H9 (cell line): Measurements from ENCODE around the gene TEX26. TPM values are rescaled to one million over a fixed set of nuclear protein-coding genes. Genes with fewer than 3 reads are reported as not detected.

Experiments
- DNase-seq: peaks from one replicate; pipeline ENCODE4 v3.0.0-alpha.2; 2017
- H2AFZ ChIP-seq: one replicate; pipeline ENCODE4 v1.6.1; 2013; ENCODE audit warnings: mild to moderate bottlenecking, low read length, control low read depth, moderate library complexity
- H2AK5ac ChIP-seq: 2 replicates; pipeline ENCODE4 v1.6.1; 2013; ENCODE audit warnings: low read length, control low read depth, mixed read lengths; ENCODE audit not compliant: insufficient read length
- H2BK120ac ChIP-seq: one replicate; pipeline ENCODE4 v1.6.1; 2013; ENCODE audit warnings: low read depth, mild to moderate bottlenecking, low read length, control low read depth, inconsistent platforms; ENCODE audit not compliant: poor library complexity, severe bottlenecking
- H2BK12ac ChIP-seq: 2 replicates; pipeline ENCODE4 v1.6.1; 2013; ENCODE audit warnings: low read length, control low read depth, mixed read lengths, low read depth; ENCODE audit not compliant: insufficient read length
- H2BK15ac ChIP-seq: 2 replicates; pipeline ENCODE4 v1.6.1; 2013; ENCODE audit warnings: low read depth, low read length, control low read depth
- H2BK20ac ChIP-seq: one replicate; pipeline ENCODE4 v1.6.1; 2013; ENCODE audit warnings: low read depth, mild to moderate bottlenecking, low read length, control low read depth, inconsistent platforms; ENCODE audit not compliant: poor library complexity, severe bottlenecking
- H2BK5ac ChIP-seq: 2 replicates; pipeline ENCODE4 v1.6.1; 2013; ENCODE audit warnings: low read length, control low read depth, mixed read lengths; ENCODE audit not compliant: insufficient read length
- H3K14ac ChIP-seq: 2 replicates; pipeline ENCODE4 v1.6.1; 2013; ENCODE audit warnings: low read length, control low read depth; ENCODE audit not compliant: insufficient read depth
- H3K18ac ChIP-seq: 2 replicates; pipeline ENCODE4 v1.6.1; 2013; ENCODE audit warnings: low read depth, mild to moderate bottlenecking, mixed read lengths, low read length, control low read depth; ENCODE audit not compliant: insufficient read length
- H3K23ac ChIP-seq: 2 replicates; pipeline ENCODE4 v1.6.1; 2013; ENCODE audit warnings: low read length, control low read depth, mixed read lengths, low read depth; ENCODE audit not compliant: insufficient read length
- H3K23me2 ChIP-seq: 2 replicates; pipeline ENCODE4 v1.6.1; 2013; ENCODE audit warnings: low read depth, mild to moderate bottlenecking, mixed read lengths, low read length, control low read depth; ENCODE audit not compliant: insufficient read length, poor library complexity, severe bottlenecking
- H3K27ac ChIP-seq: 2 replicates; pipeline ENCODE4 v1.5.1; 2013; ENCODE audit warnings: low read length, control low read depth, mixed read lengths, low read depth; ENCODE audit not compliant: insufficient read length
- H3K27me3 ChIP-seq: 2 replicates; pipeline ENCODE4 v1.6.1; 2013; ENCODE audit warnings: low read length, control low read depth, inconsistent platforms; ENCODE audit not compliant: insufficient read depth
- H3K4ac ChIP-seq: 2 replicates; pipeline ENCODE4 v1.6.1; 2013; ENCODE audit warnings: low read depth, mild to moderate bottlenecking, control low read depth, inconsistent platforms, low read length, moderate library complexity
- H3K4me1 ChIP-seq: 2 replicates; pipeline ENCODE4 v1.6.1; 2013; ENCODE audit warnings: low read length, control low read depth, inconsistent platforms; ENCODE audit not compliant: insufficient read depth
- H3K4me2 ChIP-seq: 2 replicates; pipeline ENCODE4 v1.6.1; 2013; ENCODE audit warnings: low read length, control low read depth, mixed read lengths; ENCODE audit not compliant: insufficient read length, insufficient read depth
- H3K56ac ChIP-seq: 2 replicates; pipeline ENCODE4 v1.6.1; 2013; ENCODE audit warnings: low read depth, mild to moderate bottlenecking, mixed read lengths, low read length, control low read depth; ENCODE audit not compliant: insufficient read length
- H3K79me1 ChIP-seq: 2 replicates; pipeline ENCODE4 v1.6.1; 2013; ENCODE audit warnings: low read depth, mild to moderate bottlenecking, moderate library complexity, low read length, control low read depth, inconsistent platforms; ENCODE audit not compliant: insufficient read depth, poor library complexity, severe bottlenecking
- H3K79me2 ChIP-seq: 2 replicates; pipeline ENCODE4 v1.6.1; 2013; ENCODE audit warnings: low read length, control low read depth, inconsistent platforms; ENCODE audit not compliant: insufficient read depth
- H3K9ac ChIP-seq: 2 replicates; pipeline ENCODE4 v1.6.1; 2013; ENCODE audit warnings: low read length, control low read depth, mixed read lengths; ENCODE audit not compliant: insufficient read length; ENCODE audit errors: extremely low read depth
- H3K9me3 ChIP-seq: one replicate; pipeline ENCODE4 v1.6.1; 2013; ENCODE audit warnings: low read depth, low read length, inconsistent platforms; ENCODE audit not compliant: control insufficient read depth
- H3T11ph ChIP-seq: one replicate; pipeline ENCODE4 v1.6.1; 2013; ENCODE audit warnings: mild to moderate bottlenecking, low read length, control low read depth, inconsistent platforms
- H4K20me1 ChIP-seq: one replicate; pipeline ENCODE4 v1.6.1; 2013; ENCODE audit not compliant: control insufficient read depth, insufficient read length, insufficient read depth
- H4K5ac ChIP-seq: 2 replicates; pipeline ENCODE4 v1.6.1; 2013; ENCODE audit warnings: low read depth, mild to moderate bottlenecking, mixed read lengths, low read length, control low read depth; ENCODE audit not compliant: insufficient read length
- H4K8ac ChIP-seq: replicated peaks from 2 replicates; pipeline ENCODE4 v1.6.1; 2013; ENCODE audit warnings: low read length, control low read depth, mixed read lengths, low read depth; ENCODE audit not compliant: insufficient read length
- H4K91ac ChIP-seq: 2 replicates; pipeline ENCODE4 v1.6.1; 2013; ENCODE audit warnings: low read depth, mild to moderate bottlenecking, moderate library complexity, mixed read lengths, low read length, control low read depth; ENCODE audit not compliant: insufficient read length
- H3K27ac Mint-ChIP-seq, 3 experiments: 2 replicates in 2 of 3; 3 replicates in 1 of 3; pipeline ENCODE4 v1.8.0; 2020 to 2021; ENCODE audit warnings: mixed read lengths in 3 of 3, mild to moderate bottlenecking in 1 of 3, moderate library complexity in 1 of 3
- H3K27me3 Mint-ChIP-seq: 2 replicates; pipeline ENCODE4 v1.8.0; 2021; ENCODE audit warnings: low read depth, mild to moderate bottlenecking, moderate library complexity, mixed read lengths
- H3K36me3 Mint-ChIP-seq, 3 experiments: 2 replicates in 2 of 3; 3 replicates in 1 of 3; pipeline ENCODE4 v1.8.0; 2020 to 2021; ENCODE audit warnings: low read depth in 3 of 3, mixed read lengths in 3 of 3; ENCODE audit not compliant: insufficient read depth in 1 of 3
- H3K4me1 Mint-ChIP-seq, 2 experiments: 2 replicates each; pipeline ENCODE4 v1.8.0; 2020; ENCODE audit warnings: mixed read lengths in 2 of 2
- H3K4me3 Mint-ChIP-seq, 2 experiments: 2 replicates in 1 of 2; 3 replicates in 1 of 2; pipeline ENCODE4 v1.8.0; 2020 to 2021; ENCODE audit warnings: mild to moderate bottlenecking in 2 of 2, mixed read lengths in 2 of 2, moderate library complexity in 1 of 2
- H3K9me3 Mint-ChIP-seq, 2 experiments: 2 replicates in 1 of 2; 3 replicates in 1 of 2; pipeline ENCODE4 v1.8.0; 2020; ENCODE audit warnings: mild to moderate bottlenecking in 2 of 2, mixed read lengths in 2 of 2, moderate library complexity in 1 of 2
- CTCF ChIP-seq: fragments of 200-600 bp; sonication (generic); conservative IDR thresholded peaks from 3 replicates; pipeline ENCODE4 v1.8.0; 2021; ENCODE audit warnings: antibody characterized with exemption, mild to moderate bottlenecking
- WGBS: extraction: QIAGEN DNeasy Blood & Tissue Kit; methylation state at CpG from one replicate; pipeline ENCODE4 v1.1.7; 2013; ENCODE audit warnings: missing lambda C conversion rate, low lambda C conversion rate, mixed read lengths; ENCODE audit not compliant: insufficient read length; ENCODE audit errors: extremely low coverage; 5-methylcytosine and 5-hydroxymethylcytosine counted together
- total RNA-seq: library from RNA; stranded (reverse); gene quantifications from 2 replicates; pipeline ENCODE4 v1.2.1, GENCODE V29; 2021

Gene TEX26
- total RNA-seq, 1 experiment from 2014 or later: not detected

GRCh38 chr13:30936971-30937370 lies 4.5 kb downstream of the TEX26 start:
- no peak overlapping the region for H2BK15ac ChIP-seq
- H3K4me1 ChIP-seq: peaks cover 2% of the 10 kb centered on the region; the same call in 1 of the 2 replicates
- no peak overlapping the region for H3K14ac ChIP-seq
- H3K23me2 ChIP-seq: peaks cover 8% of the 10 kb centered on the region
- H3K4ac ChIP-seq: no peak overlapping the region
- H3K9me3 ChIP-seq: no peaks in the 10 kb centered on the region
- no peak overlapping the region for H3T11ph ChIP-seq
- no peak overlapping the region for H2BK120ac ChIP-seq
- Mint-ChIP-seq H3K9me3 (peaks cover 3 to 10% of the 10 kb centered on the region in 2 experiments; a peak in 3 of 5 replicates), H3K36me3 (no peaks in the 10 kb centered on the region), H3K27ac (no peak overlapping the region), H3K4me3 (no peak overlapping the region), H3K27me3 (peaks cover 26% of the 10 kb centered on the region), H3K4me1 (peaks cover 13 to 16% of the 10 kb centered on the region in 2 experiments)
- H4K5ac ChIP-seq: no peak overlapping the region
- no peak for TF ChIP-seq CTCF
- H2BK12ac ChIP-seq: no peak overlapping the region
- no CpG with 5 or more reads among the region's 4 CpGs for WGBS
- no peaks in the 10 kb centered on the region for H4K20me1 ChIP-seq
- no peak overlapping the region for H3K4me2 ChIP-seq
- H4K8ac ChIP-seq: no peak overlapping the region
- no peak overlapping the region for H3K18ac ChIP-seq
- no peak overlapping the region for H3K27ac ChIP-seq
- no peaks in the 10 kb centered on the region for H3K79me1 ChIP-seq
- H4K91ac ChIP-seq: no peak overlapping the region
- no peaks in the 10 kb centered on the region; the same call in 1 of the 2 replicates for H3K27me3 ChIP-seq
- no peak overlapping the region for H3K23ac ChIP-seq
- no peak overlapping the region for H3K56ac ChIP-seq
- H2AK5ac ChIP-seq: no peak overlapping the region
- H2BK5ac ChIP-seq: no peak overlapping the region
- H3K79me2 ChIP-seq: no peaks in the 10 kb centered on the region
- no peak overlapping the region for H2AFZ ChIP-seq
- H3K9ac ChIP-seq: no peak overlapping the region
- H2BK20ac ChIP-seq: no peak overlapping the region
- no peak for DNase-seq
